ENCODE measurements around the gene ABCC11.

GRCh38 chr16:48184681-48185080, 62.7 kb downstream of the ABCC11 start:
- TF ChIP-seq CTCF (IDR thresholded peaks at IDR 0.05; ENCODE audit: insufficient read depth, low read length, poor library complexity, severe bottlenecking) (no peak), EZH2phosphoT487 (conservative IDR thresholded peaks at IDR 0.05; ENCODE audit: low read length) (no peak)

All from SU-DHL-6 (cell line).